Measurements from ENCODE around the gene INPP4A.

INPP4A gene

GRCh38 chr2:98548920-98549818, 104.5 kb downstream of the INPP4A start:
- no peak for DNase-seq

- no peak for DNase-seq
Observed at GRCh38 chr2:98550165-98550564, 105.5 kb downstream of the INPP4A start.

- DNase-seq: no peak
Observed at GRCh38 chr2:98551316-98551715, 106.7 kb downstream of the INPP4A start.

- no peak for DNase-seq
Observed at GRCh38 chr2:98552499-98553179, 108.0 kb downstream of the INPP4A start.

GRCh38 chr2:98554116-98554861, 109.6 kb downstream of the INPP4A start:
- no peak for DNase-seq

GRCh38 chr2:98555696-98556095, 111.0 kb downstream of the INPP4A start:
- no peak for DNase-seq

GRCh38 chr2:98556344-98557033, 111.8 kb downstream of the INPP4A start:
- no peak for DNase-seq

GRCh38 chr2:98558852-98559530, 114.3 kb downstream of the INPP4A start:
- DNase-seq: no peak

GRCh38 chr2:98559581-98559980, 114.9 kb downstream of the INPP4A start:
- no peak for DNase-seq

- no peak for DNase-seq
Observed at GRCh38 chr2:98560256-98560771, 115.7 kb downstream of the INPP4A start.

GRCh38 chr2:98561018-98561417, 116.4 kb downstream of the INPP4A start:
- no peak for DNase-seq

- DNase-seq: no peak
Observed at GRCh38 chr2:98561902-98562695, 117.4 kb downstream of the INPP4A start.

GRCh38 chr2:98563394-98563793, 118.7 kb downstream of the INPP4A start:
- DNase-seq: no peak

GRCh38 chr2:98564541-98565132, 120.0 kb downstream of the INPP4A start:
- no peak for DNase-seq

- DNase-seq: no peak
Observed at GRCh38 chr2:98565286-98565860, 120.7 kb downstream of the INPP4A start.

- no peak for DNase-seq
Observed at GRCh38 chr2:98565941-98566340, 121.3 kb downstream of the INPP4A start.

GRCh38 chr2:98568161-98568956, 123.7 kb downstream of the INPP4A start:
- DNase-seq: no peak

- peak; percentile 73 for DNase-seq
Observed at GRCh38 chr2:98569197-98569793, 124.6 kb downstream of the INPP4A start.

- DNase-seq: no peak
Observed at GRCh38 chr2:98569915-98570314, 125.3 kb downstream of the INPP4A start.

Measured in stimulated activated CD4-positive, alpha-beta T cell treated with anti-CD3 and anti-CD28 coated beads, Interleukin-12 subunit alpha, Interleukin-12 subunit beta, amount 100 ng/mL, for 4 hours (primary cell).